H1 (cell line): ENCODE data around the gene TLCD3B. TPM values are rescaled to one million over a fixed set of nuclear protein-coding genes. Genes with fewer than 3 reads are reported as not detected.

Source experiments
- ASH2L ChIP-seq: fragments of 200-600, 300-600 bp; sonication (generic); IDR thresholded peaks from one replicate; pipeline ENCODE4 v1.7.1; 2017; ENCODE audit warnings: low read length
- ATF2 ChIP-seq: IDR thresholded peaks from 2 replicates; pipeline ENCODE4 v1.6.1; 2012; ENCODE audit warnings: low read length, inconsistent platforms
- BRCA1 ChIP-seq: IDR thresholded peaks from 2 replicates; pipeline ENCODE4 v1.6.1; 2012; ENCODE audit warnings: low read depth, low read length, improper control_type of control experiment
- CBX8 ChIP-seq: fragments of 300-800, 300-1000 bp; sonication (generic); IDR thresholded peaks from 2 replicates; pipeline ENCODE4 v1.7.1; 2016; ENCODE audit warnings: low read depth, low read length, borderline replicate concordance
- CEBPB ChIP-seq: IDR thresholded peaks from 2 replicates; pipeline ENCODE4 v1.6.1; 2012; ENCODE audit warnings: low read depth, low read length
- CHD7 ChIP-seq: fragments of 300-600 bp; sonication (generic); IDR thresholded peaks from 2 replicates; pipeline ENCODE4 v1.7.1; 2012; ENCODE audit warnings: low read length, moderate library complexity, mild to moderate bottlenecking, inconsistent platforms; ENCODE audit not compliant: insufficient replicate concordance
- EGR1 ChIP-seq: IDR thresholded peaks from 2 replicates; pipeline ENCODE4 v1.6.1; 2011; ENCODE audit warnings: low read depth, low read length, borderline replicate concordance
- GTF2F1 ChIP-seq: IDR thresholded peaks from 2 replicates; pipeline ENCODE4 v1.6.1; 2012; ENCODE audit warnings: low read depth, low read length, improper control_type of control experiment, borderline replicate concordance
- KDM1A ChIP-seq: fragments of 200-600, 300-600 bp; sonication (generic); IDR thresholded peaks from 2 replicates; pipeline ENCODE4 v1.7.1; 2016; ENCODE audit warnings: mild to moderate bottlenecking, low read length, borderline replicate concordance
- TCF12 ChIP-seq: IDR thresholded peaks from 2 replicates; pipeline ENCODE4 v1.6.1; 2011; ENCODE audit warnings: low read depth, mild to moderate bottlenecking, low read length
- polyA plus RNA-seq, 7 experiments: library from polyadenylated mRNA; depleted of rRNA in 3 of 7; stranded (reverse) in 5 of 7; unstranded in 2 of 7; fragments of >200 nt in 5 of 7; fragments of 200-250 nt in 2 of 7; gene quantifications; 1 replicate in 5 of 7; 2 replicates in 1 of 7; 4 replicates in 1 of 7; pipeline versions ENCODE4 v1.2.1 to v1.2.3, GENCODE V29; 2011 to 2013; ENCODE audit warnings: missing spikeins in 2 of 7, mixed read lengths in 2 of 7
- total RNA-seq: library from RNA; stranded (reverse); fragmentation: NEBNext Ultra II Directional; extraction: Animal tissue kit (Norgen Biotek cat#: 25700); gene quantifications from 2 replicates; pipeline ENCODE4 v1.2.1, GENCODE V29; 2021

The TLCD3B gene
- total and polyA plus RNA-seq, 2 of the 8 experiments (the other 6 are each of a cell fraction or from before 2014, with no cell fraction given): 15.2 to 26.9 TPM

- no peak for TF ChIP-seq CHD7
- no peak for TF ChIP-seq ASH2L
- no peak for TF ChIP-seq ATF2
- TF ChIP-seq BRCA1: no peak
- no peak for TF ChIP-seq KDM1A
- no peak for TF ChIP-seq TCF12
- no peak for TF ChIP-seq CBX8
- no peak for TF ChIP-seq EGR1
- no peak for TF ChIP-seq CEBPB
- TF ChIP-seq GTF2F1: no peak
Measured at GRCh38 chr16:29984137-29984763, 46.8 kb downstream of the TLCD3B start (continued).
